WTC11 (cell line): ENCODE data around the gene GOLGB1.

Experiments
- CTCF ChIP-seq: fragments of 200-600 bp; IDR thresholded peaks from 2 replicates; pipeline ENCODE4 v1.8.0; 2022; ENCODE audit warnings: antibody characterized with exemption
- ETV6 ChIP-seq: sonication (generic); formaldehyde crosslinking; IDR thresholded peaks from 2 replicates; pipeline ENCODE4 v1.8.1; 2022; ENCODE audit warnings: mild to moderate bottlenecking, missing genetic modification reagents
- MAX ChIP-seq: sonication (generic); formaldehyde crosslinking; IDR thresholded peaks from 2 replicates; pipeline ENCODE4 v1.8.0; 2022; ENCODE audit warnings: mild to moderate bottlenecking, missing genetic modification reagents
- STAT6 ChIP-seq: sonication (generic); formaldehyde crosslinking; conservative IDR thresholded peaks from 2 replicates; pipeline ENCODE4 v1.8.1; 2023; ENCODE audit warnings: mild to moderate bottlenecking, low read depth, missing genetic modification reagents, moderate library complexity
- TEAD4 ChIP-seq: sonication (generic); formaldehyde crosslinking; IDR thresholded peaks from 2 replicates; pipeline ENCODE4 v1.8.0; 2022; ENCODE audit warnings: mild to moderate bottlenecking, missing genetic modification reagents
- USF2 ChIP-seq: sonication (generic); formaldehyde crosslinking; IDR thresholded peaks from 2 replicates; pipeline ENCODE4 v1.8.1; 2023; ENCODE audit warnings: mild to moderate bottlenecking, missing genetic modification reagents, moderate library complexity

GRCh38 chr3:121749276-121750086, at the start of gene GOLGB1:
- TF ChIP-seq MAX (CRISPR knock-in tag) (no peak; the same call in 1 of the 2 replicates), USF2 (CRISPR knock-in tag) (peak; percentile 35; the same call in 1 of the 2 replicates), ETV6 (CRISPR knock-in tag) (peak; percentile 47; the same call in 1 of the 2 replicates), CTCF (no peak), TEAD4 (CRISPR knock-in tag) (0 out of 2 replicates have a peak, but pooled peaks have one; percentile 19), STAT6 (no peak)
